Measurements from ENCODE around the gene IL17RE.

Gene IL17RE

GRCh38 chr3:9903904-9904303, 1.3 kb downstream of the IL17RE start:
- no peak for DNase-seq (ENCODE audit: low read depth)

- no peak for DNase-seq (ENCODE audit: low read depth)
Measured at GRCh38 chr3:9906480-9906879, 3.8 kb downstream of the IL17RE start.

GRCh38 chr3:9908286-9908685, 5.6 kb downstream of the IL17RE start:
- no peak for DNase-seq (ENCODE audit: low read depth)

GRCh38 chr3:9909221-9910013, 6.8 kb downstream of the IL17RE start:
- DNase-seq (ENCODE audit: low read depth), result no peak

GRCh38 chr3:9911863-9912262, 9.2 kb downstream of the IL17RE start:
- no peak for DNase-seq (ENCODE audit: low read depth)

- no peak for DNase-seq (ENCODE audit: low read depth)
Measured at GRCh38 chr3:9912294-9912935, 9.8 kb downstream of the IL17RE start.

- DNase-seq (ENCODE audit: low read depth), result no peak
Measured at GRCh38 chr3:9913601-9914000, 11.0 kb downstream of the IL17RE start.

- DNase-seq (ENCODE audit: low read depth), result peak; percentile 84
Measured at GRCh38 chr3:9914011-9914410, 11.4 kb downstream of the IL17RE start.

GRCh38 chr3:9914559-9915253, 12.1 kb downstream of the IL17RE start:
- DNase-seq (ENCODE audit: low read depth), result peak; percentile 63

- DNase-seq (ENCODE audit: low read depth), result peak; percentile 47
Measured at GRCh38 chr3:9915254-9916141, 12.8 kb downstream of the IL17RE start.

- DNase-seq (ENCODE audit: low read depth), result peak; percentile 87
Measured at GRCh38 chr3:9916346-9916733, 13.7 kb downstream of the IL17RE start.

GRCh38 chr3:9916734-9917680, 14.4 kb downstream of the IL17RE start, which contains the start of gene IL17RC:
Gene IL17RC, plus strand, starts transcription at chr3:9917098. Its CDS starts 218 bp downstream, at chr3:9917316.
- peak; percentile 83 for DNase-seq (ENCODE audit: low read depth)

- DNase-seq (ENCODE audit: low read depth), result no peak
Measured at GRCh38 chr3:9917820-9918219, 15.2 kb downstream of the IL17RE start.

- DNase-seq (ENCODE audit: low read depth), result no peak
Measured at GRCh38 chr3:9918261-9919038, 15.8 kb downstream of the IL17RE start.

- no peak for DNase-seq (ENCODE audit: low read depth)
Measured at GRCh38 chr3:9928158-9928557, 25.5 kb downstream of the IL17RE start.

GRCh38 chr3:9930804-9931418, 28.3 kb downstream of the IL17RE start:
- no peak for DNase-seq (ENCODE audit: low read depth)

GRCh38 chr3:9932535-9932842, 29.8 kb downstream of the IL17RE start:
- DNase-seq (ENCODE audit: low read depth), result no peak

- peak; percentile 53 for DNase-seq (ENCODE audit: low read depth)
Measured at GRCh38 chr3:9932843-9933560, 30.4 kb downstream of the IL17RE start.

Measured in fibroblast of gingiva (primary cell).